HEK293 (cell line): ENCODE data around the gene RTCA.

ENCODE experiments used
- CTCF ChIA-PET: fragments of 350-600 bp; formaldehyde crosslinking; extraction: SDS; loops from one replicate; lab custom pipeline; 2021; ENCODE audit warnings: antibody characterized with exemption; lab: Yijun Ruan, JAX
- POLR2A ChIA-PET: fragments of 300-600 bp; formaldehyde crosslinking; extraction: SDS; loops from one replicate; lab custom pipeline; 2020; ENCODE audit warnings: antibody characterized with exemption, inconsistent platforms; lab: Yijun Ruan, JAX
- H3K27ac ChIP-seq: fragments of 200-500 bp; sonication (Bioruptor generic); 2 replicates; pipeline ENCODE4 v1.5.1; 2014; ENCODE audit warnings: low read depth, low read length, control low read depth, inconsistent platforms; ENCODE audit errors: extremely low read depth
- H3K36me3 ChIP-seq, 2 experiments: fragments of 200-500 bp in 1 of 2; sonication (Bioruptor generic) in 1 of 2; 1 replicate in 1 of 2; 2 replicates in 1 of 2; pipeline ENCODE4 v1.5.1; 2014 to 2017; ENCODE audit warnings: inconsistent platforms in 2 of 2, low read length in 2 of 2; ENCODE audit not compliant: control insufficient read depth in 2 of 2, insufficient read depth in 1 of 2
- H3K4me1 ChIP-seq: fragments of 200-500 bp; sonication (Bioruptor generic); 2 replicates; pipeline ENCODE4 v1.5.1; 2014; ENCODE audit warnings: mild to moderate bottlenecking, low read length, inconsistent platforms; ENCODE audit not compliant: control insufficient read depth, insufficient read depth
- H3K4me3 ChIP-seq: 2 replicates; pipeline ENCODE4 v1.5.1; 2011; ENCODE audit warnings: low read depth, mild to moderate bottlenecking, control low read depth, low read length, moderate library complexity
- H3K9me3 ChIP-seq: fragments of 200-500 bp; sonication (Bioruptor generic); 2 replicates; pipeline ENCODE4 v1.5.1; 2014; ENCODE audit warnings: low read depth, low read length, inconsistent platforms; ENCODE audit not compliant: control insufficient read depth, insufficient read depth
- FEZF1 ChIP-seq: fragments of 450-650 bp; formaldehyde crosslinking; IDR thresholded peaks from 2 replicates; pipeline ENCODE4 v1.5.1; 2016; ENCODE audit warnings: missing biosample characterization, missing genetic modification characterization
- KLF10 ChIP-seq: fragments of 450-650 bp; IDR thresholded peaks from 2 replicates; pipeline ENCODE4 v1.5.1; 2018; ENCODE audit warnings: missing biosample characterization, mild to moderate bottlenecking, missing genetic modification characterization
- TCF7L2 ChIP-seq: IDR thresholded peaks from 2 replicates; pipeline ENCODE4 v1.6.1; 2011; ENCODE audit warnings: low read depth, mild to moderate bottlenecking, inconsistent platforms, low read length, moderate library complexity, borderline replicate concordance
- WT1 ChIP-seq: fragments of 450-650 bp; formaldehyde crosslinking; IDR thresholded peaks from 2 replicates; pipeline ENCODE4 v1.5.1; 2016; ENCODE audit warnings: missing biosample characterization, missing genetic modification characterization
- ZBTB49 ChIP-seq: fragments of 450-650 bp; formaldehyde crosslinking; IDR thresholded peaks from 2 replicates; pipeline ENCODE4 v1.5.1; 2016; ENCODE audit warnings: missing biosample characterization, missing genetic modification characterization, low read depth
- ZNF138 ChIP-seq: fragments of 450-650 bp; formaldehyde crosslinking; IDR thresholded peaks from 2 replicates; pipeline ENCODE4 v1.5.1; 2016; ENCODE audit warnings: missing biosample characterization, missing genetic modification characterization, borderline replicate concordance
- ZNF140 ChIP-seq: fragments of 450-650 bp; formaldehyde crosslinking; IDR thresholded peaks from 2 replicates; pipeline ENCODE4 v1.5.1; 2016; ENCODE audit warnings: missing biosample characterization, missing genetic modification characterization
- ZNF155 ChIP-seq: fragments of 450-650 bp; formaldehyde crosslinking; IDR thresholded peaks from 2 replicates; pipeline ENCODE4 v1.5.1; 2016; ENCODE audit warnings: missing biosample characterization, missing genetic modification characterization
- ZNF214 ChIP-seq: fragments of 450-650 bp; formaldehyde crosslinking; IDR thresholded peaks from 2 replicates; pipeline ENCODE4 v1.5.1; 2017; ENCODE audit warnings: missing biosample characterization, mild to moderate bottlenecking, missing genetic modification characterization, borderline replicate concordance
- ZNF23 ChIP-seq: fragments of 450-650 bp; formaldehyde crosslinking; IDR thresholded peaks from 2 replicates; pipeline ENCODE4 v1.5.1; 2016; ENCODE audit warnings: missing biosample characterization, missing genetic modification characterization, borderline replicate concordance
- ZNF324 ChIP-seq: fragments of 450-650 bp; formaldehyde crosslinking; IDR thresholded peaks from 2 replicates; pipeline ENCODE4 v1.5.1; 2016; ENCODE audit warnings: missing biosample characterization, missing genetic modification characterization
- ZNF398 ChIP-seq: fragments of 450-650 bp; formaldehyde crosslinking; IDR thresholded peaks from 2 replicates; pipeline ENCODE4 v1.5.1; 2017; ENCODE audit warnings: missing biosample characterization, missing genetic modification characterization
- ZNF513 ChIP-seq: fragments of 450-650 bp; IDR thresholded peaks from 2 replicates; pipeline ENCODE4 v1.5.1; 2018; ENCODE audit warnings: missing biosample characterization, missing genetic modification characterization
- ZNF571 ChIP-seq: fragments of 450-650 bp; formaldehyde crosslinking; IDR thresholded peaks from 2 replicates; pipeline ENCODE4 v1.5.0; 2017; ENCODE audit warnings: missing biosample characterization, missing genetic modification characterization
- ZNF623 ChIP-seq: fragments of 450-650 bp; formaldehyde crosslinking; IDR thresholded peaks from 2 replicates; pipeline ENCODE4 v1.5.1; 2016; ENCODE audit warnings: missing biosample characterization, missing genetic modification characterization
- ZNF658 ChIP-seq: fragments of 450-650 bp; formaldehyde crosslinking; IDR thresholded peaks from 2 replicates; pipeline ENCODE4; 2016; ENCODE audit warnings: missing biosample characterization, missing genetic modification characterization
- ZSCAN16 ChIP-seq: fragments of 450-650 bp; formaldehyde crosslinking; IDR thresholded peaks from 2 replicates; pipeline ENCODE4 v1.5.1; 2016; ENCODE audit warnings: missing biosample characterization, missing genetic modification characterization
- TF ChIP-seq, protein P1 (sequence below): fragments of 450-650 bp; formaldehyde crosslinking; IDR thresholded peaks from 2 replicates; pipeline ENCODE4 v1.5.1; 2017; ENCODE audit warnings: missing biosample characterization, missing genetic modification characterization

Gene RTCA

DNA sequence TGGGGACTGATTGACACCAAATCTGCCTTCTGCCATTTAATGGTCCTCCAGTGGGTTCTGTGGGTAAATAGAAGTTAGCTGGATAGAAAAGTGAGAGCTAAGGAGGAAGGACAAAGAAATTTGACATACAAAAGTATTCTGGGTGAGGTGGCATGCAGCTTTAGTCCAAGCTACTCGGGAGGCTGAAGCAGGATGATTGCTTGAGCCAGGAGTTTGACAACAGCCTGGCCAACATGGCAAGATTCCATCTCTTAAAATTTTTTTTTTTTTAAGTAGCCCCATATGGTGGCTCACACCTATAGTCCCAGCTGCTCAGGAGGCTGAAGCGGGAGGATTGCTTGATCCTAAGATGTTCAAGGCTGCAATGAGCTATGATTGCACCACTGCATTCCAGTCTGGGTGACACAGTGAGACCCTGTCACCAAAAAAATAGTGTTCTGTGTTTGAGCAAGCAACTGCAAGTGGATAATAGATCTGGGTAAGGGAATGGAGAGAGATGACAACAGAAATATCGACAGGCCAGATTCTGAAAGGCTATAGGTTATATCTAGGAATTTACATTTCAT, 13.4 kb downstream of the RTCA start (continued):
- TF ChIP-seq, protein P1, sequence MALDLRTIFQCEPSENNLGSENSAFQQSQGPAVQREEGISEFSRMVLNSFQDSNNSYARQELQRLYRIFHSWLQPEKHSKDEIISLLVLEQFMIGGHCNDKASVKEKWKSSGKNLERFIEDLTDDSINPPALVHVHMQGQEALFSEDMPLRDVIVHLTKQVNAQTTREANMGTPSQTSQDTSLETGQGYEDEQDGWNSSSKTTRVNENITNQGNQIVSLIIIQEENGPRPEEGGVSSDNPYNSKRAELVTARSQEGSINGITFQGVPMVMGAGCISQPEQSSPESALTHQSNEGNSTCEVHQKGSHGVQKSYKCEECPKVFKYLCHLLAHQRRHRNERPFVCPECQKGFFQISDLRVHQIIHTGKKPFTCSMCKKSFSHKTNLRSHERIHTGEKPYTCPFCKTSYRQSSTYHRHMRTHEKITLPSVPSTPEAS (tag by site-specific recombination): no peak
- TF ChIP-seq ZBTB49 (tag by site-specific recombination): no peak
- TF ChIP-seq WT1 (tag by site-specific recombination): no peak
- no peak for TF ChIP-seq FEZF1 (tag by site-specific recombination)

DNA sequence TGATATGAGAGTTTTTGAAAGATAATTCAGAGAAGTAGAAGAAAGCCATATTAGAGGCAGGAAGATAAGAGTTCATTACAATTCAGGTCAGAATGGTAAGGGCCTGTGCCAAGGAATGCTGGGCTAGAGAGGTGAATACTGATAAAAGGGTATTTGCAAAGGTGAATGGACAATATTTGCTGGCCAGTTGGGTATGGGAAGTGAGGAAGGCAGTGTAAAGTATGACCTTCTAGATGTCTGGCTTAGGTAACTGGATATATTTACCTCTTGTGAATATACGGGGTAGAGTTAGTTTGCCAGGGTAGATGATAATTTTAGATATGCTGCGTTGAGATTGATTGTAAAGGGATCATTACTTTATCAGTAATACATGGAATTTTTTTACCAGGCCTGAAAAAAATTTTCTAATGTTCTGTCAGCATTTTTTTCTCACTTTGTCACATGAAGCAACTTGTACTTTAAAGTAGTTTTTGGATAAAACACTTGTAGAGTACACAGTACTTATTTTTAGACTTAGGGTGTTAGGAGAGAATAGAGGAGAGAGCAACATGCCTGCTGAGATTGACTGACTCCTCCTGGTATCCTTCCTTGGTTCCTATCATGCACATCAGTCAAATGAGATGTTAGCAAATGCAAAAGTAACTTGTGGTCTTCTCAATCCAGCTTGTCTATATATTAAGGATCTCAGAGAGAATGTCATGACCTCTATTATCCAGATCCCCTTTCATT, 14.1 kb downstream of the RTCA start:
- TF ChIP-seq ZSCAN16: no peak
- no peak for TF ChIP-seq ZNF513
- no peak for TF ChIP-seq ZNF398 (tag by site-specific recombination)
- no peak for TF ChIP-seq ZNF138 (tag by site-specific recombination)
- Histone ChIP-seq H3K4me3 (no peak overlapping the region), H3K4me1 (no peaks in the 10 kb centered on the region), H3K36me3 (peaks cover 63 to 89% of the 10 kb centered on the region in 2 experiments), H3K9me3 (no peaks in the 10 kb centered on the region), H3K27ac (no peak overlapping the region)
- CTCF ChIA-PET: no interaction called here
- POLR2A ChIA-PET: no interaction called here

GRCh38 chr1:100284591-100284990, 18.6 kb downstream of the RTCA start:
- H3K27ac ChIP-seq: no peak overlapping the region
- CTCF ChIA-PET: no interaction called here
- POLR2A ChIA-PET: no interaction called here
- no peak overlapping the region for H3K4me3 ChIP-seq
- no peak for TF ChIP-seq TCF7L2
- H3K36me3 ChIP-seq: peaks cover 73 to 87% of the 10 kb centered on the region in 2 experiments
- H3K4me1 ChIP-seq: no peaks in the 10 kb centered on the region
- no peaks in the 10 kb centered on the region for H3K9me3 ChIP-seq

- H3K27ac ChIP-seq: no peak overlapping the region
- ChIA-PET POLR2A (interaction anchor here (1.7 kb wide), 1 partner anchor 21 kb away, joined by 7 read pairs; the partner anchor contains the start of gene RTCA), CTCF (interaction anchor here (0.8 kb wide), 1 partner anchor 67 kb away, joined by 3 read pairs; no protein-coding TSS in a partner anchor)
- peaks cover 81 to 86% of the 10 kb centered on the region in 2 experiments for H3K36me3 ChIP-seq
- H3K9me3 ChIP-seq: no peaks in the 10 kb centered on the region
- no peaks in the 10 kb centered on the region for H3K4me1 ChIP-seq
- no peak overlapping the region for H3K4me3 ChIP-seq
- TF ChIP-seq ZNF155 (tag by site-specific recombination) (no peak), ZNF23 (tag by site-specific recombination) (no peak), ZNF623 (tag by site-specific recombination) (no peak), ZNF214 (tag by site-specific recombination) (no peak), ZNF140 (tag by site-specific recombination) (no peak), ZNF658 (tag by site-specific recombination) (no peak), KLF10 (tag by site-specific recombination) (no peak), ZNF571 (tag by site-specific recombination) (no peak), ZNF324 (tag by site-specific recombination) (no peak)
These were observed 21.1 kb downstream of the RTCA start for GRCh38 chr1:100287162-100287561.
